GM23338 (cell line): ENCODE data around the gene ITGB7. TPM values are rescaled to one million over a fixed set of nuclear protein-coding genes. Genes with fewer than 3 reads are reported as not detected.

Experiments
- ATAC-seq: fragments of 200-7000 bp; cut with Tn5 transposase; 3 replicates; pipeline ENCODE4 v1.9.1; 2020
- DNase-seq: peaks from one replicate; pipeline ENCODE4 v3.0.0-alpha.2; 2015; ENCODE audit warnings: low spot score
- H2AFZ ChIP-seq: fragments of 200-600 bp; sonication (generic); 2 replicates; pipeline ENCODE4 v1.8.0; 2016; ENCODE audit warnings: antibody characterized with exemption, mild to moderate bottlenecking, moderate library complexity
- H3F3A ChIP-seq: fragments of 200-600 bp; sonication (generic); replicated peaks from 2 replicates; pipeline ENCODE4 v1.8.0; 2017; ENCODE audit warnings: antibody characterized with exemption, mixed run types, low read depth
- H3K27ac ChIP-seq: fragments of 200-600 bp; sonication (generic); 2 replicates; pipeline ENCODE4 v1.6.1; 2016; ENCODE audit warnings: low read depth
- H3K27me3 ChIP-seq: fragments of 200-600 bp; sonication (generic); 2 replicates; pipeline ENCODE4 v1.8.0; 2016; ENCODE audit warnings: mild to moderate bottlenecking, mixed run types, moderate library complexity; ENCODE audit not compliant: insufficient read depth
- H3K36me3 ChIP-seq: fragments of 200-600 bp; sonication (generic); 2 replicates; pipeline ENCODE4 v1.8.0; 2016; ENCODE audit warnings: mild to moderate bottlenecking; ENCODE audit not compliant: insufficient read depth
- H3K4me1 ChIP-seq: fragments of 200-600 bp; sonication (generic); 2 replicates; pipeline ENCODE4 v1.8.0; 2016; ENCODE audit warnings: mild to moderate bottlenecking, moderate library complexity; ENCODE audit not compliant: insufficient read depth
- H3K4me2 ChIP-seq: fragments of 200-600 bp; sonication (generic); 2 replicates; pipeline ENCODE4 v1.7.1; 2017; ENCODE audit warnings: mixed run types
- H3K4me3 ChIP-seq: fragments of 200-600 bp; sonication (generic); 2 replicates; pipeline ENCODE4 v1.6.1; 2016; ENCODE audit warnings: mixed run types
- H3K79me2 ChIP-seq: fragments of 200-600 bp; sonication (generic); replicated peaks from 2 replicates; pipeline ENCODE4 v1.8.0; 2017; ENCODE audit warnings: mild to moderate bottlenecking; ENCODE audit not compliant: insufficient read depth
- H3K9me2 ChIP-seq: fragments of 200-600 bp; sonication (generic); 2 replicates; pipeline ENCODE4 v1.8.0; 2017; ENCODE audit not compliant: insufficient read depth
- H4K20me1 ChIP-seq: fragments of 200-600 bp; sonication (generic); replicated peaks from 2 replicates; pipeline ENCODE4 v1.8.0; 2017; ENCODE audit warnings: mild to moderate bottlenecking; ENCODE audit not compliant: insufficient read depth
- H3K27ac Mint-ChIP-seq: 2 replicates; pipeline ENCODE4 v1.8.0; 2020; ENCODE audit warnings: inconsistent platforms, mild to moderate bottlenecking, moderate library complexity, mixed read lengths
- H3K27me3 Mint-ChIP-seq: 3 replicates; pipeline ENCODE4 v1.8.0; 2022; ENCODE audit warnings: low read depth, mild to moderate bottlenecking, moderate library complexity, mixed read lengths, inconsistent platforms; ENCODE audit not compliant: insufficient read depth, poor library complexity
- H3K36me3 Mint-ChIP-seq: 3 replicates; pipeline ENCODE4 v1.8.0; 2021; ENCODE audit warnings: low read depth, mild to moderate bottlenecking, inconsistent platforms, moderate library complexity, mixed read lengths
- H3K4me1 Mint-ChIP-seq: 3 replicates; pipeline ENCODE4 v1.8.0; 2020; ENCODE audit warnings: mild to moderate bottlenecking, inconsistent platforms, mixed read lengths
- H3K4me3 Mint-ChIP-seq: 3 replicates; pipeline ENCODE4 v1.8.0; 2021; ENCODE audit warnings: moderate library complexity, mild to moderate bottlenecking, inconsistent platforms, mixed read lengths
- H3K9me3 Mint-ChIP-seq: 3 replicates; pipeline ENCODE4 v1.8.0; 2020; ENCODE audit warnings: moderate library complexity, mild to moderate bottlenecking, inconsistent platforms, mixed read lengths
- CREB1 ChIP-seq: fragments of 250-450 bp; sonication (Bioruptor Pico); IDR thresholded peaks from 2 replicates; pipeline ENCODE4 v1.5.0; 2020; ENCODE audit warnings: low read depth, mild to moderate bottlenecking, moderate library complexity
- CTCF ChIP-seq, 2 experiments: fragments of 200-600 bp in 1 of 2; sonication (generic) in 1 of 2; conservative IDR thresholded peaks; 2 replicates each; pipeline versions ENCODE4 v1.5.1 to v1.6.1; 2016 to 2017; ENCODE audit warnings: antibody characterized with exemption in 2 of 2, low read depth in 2 of 2, mild to moderate bottlenecking in 2 of 2, moderate library complexity in 1 of 2
- ETS1 ChIP-seq: IDR thresholded peaks from 2 replicates; pipeline ENCODE4 v1.6.1; 2016; ENCODE audit warnings: antibody characterized with exemption
- EZH2 ChIP-seq: fragments of 200-600 bp; sonication (generic); IDR thresholded peaks from one replicate; pipeline ENCODE4 v1.8.0; 2017; ENCODE audit warnings: antibody characterized with exemption, mild to moderate bottlenecking, low read depth; ENCODE audit not compliant: unreplicated experiment
- EZH2phosphoT487 ChIP-seq: fragments of 200-600 bp; sonication (generic); IDR thresholded peaks from one replicate; pipeline ENCODE4 v1.8.1; 2018; ENCODE audit warnings: antibody characterized with exemption; ENCODE audit not compliant: unreplicated experiment
- JUNB ChIP-seq: IDR thresholded peaks from one replicate; pipeline ENCODE4 v1.6.1; 2016; ENCODE audit warnings: antibody characterized with exemption; ENCODE audit not compliant: unreplicated experiment
- NANOG ChIP-seq: IDR thresholded peaks from 2 replicates; pipeline ENCODE4 v1.6.1; 2016; ENCODE audit warnings: antibody characterized with exemption, borderline replicate concordance
- POLR2AphosphoS5 ChIP-seq: IDR thresholded peaks from 2 replicates; pipeline ENCODE4 v1.6.1; 2016; ENCODE audit warnings: antibody characterized with exemption, low read depth
- REST ChIP-seq: IDR thresholded peaks from one replicate; pipeline ENCODE4 v1.6.1; 2018; ENCODE audit warnings: antibody characterized with exemption; ENCODE audit not compliant: unreplicated experiment
- STAT1 ChIP-seq: IDR thresholded peaks from one replicate; pipeline ENCODE4 v1.6.1; 2016; ENCODE audit warnings: antibody characterized with exemption; ENCODE audit not compliant: unreplicated experiment
- ZNF114 ChIP-seq: fragments of 250-450 bp; sonication (Bioruptor Pico); IDR thresholded peaks from 2 replicates; pipeline ENCODE4 v1.5.0; 2020; ENCODE audit warnings: mild to moderate bottlenecking, moderate library complexity
- ZNF331 ChIP-seq: fragments of 250-450 bp; sonication (Bioruptor Pico); IDR thresholded peaks from 2 replicates; pipeline ENCODE4 v1.5.0; 2020; ENCODE audit warnings: low read depth, mild to moderate bottlenecking, moderate library complexity
- ZNF462 ChIP-seq: fragments of 250-450 bp; sonication (Bioruptor Pico); IDR thresholded peaks from 2 replicates; pipeline ENCODE4 v1.5.0; 2020; ENCODE audit warnings: mild to moderate bottlenecking, moderate library complexity
- polyA plus RNA-seq: library from polyadenylated mRNA; unstranded; fragments of >200 nt; fragmentation: Nextera tagmentation; extraction: Ambion mirVana; gene quantifications from 2 replicates; pipeline ENCODE4 v1.2.1, GENCODE V29; 2016
- total RNA-seq: library from RNA; depleted of rRNA; stranded (reverse); fragments of >200 nt; shearing (Covaris generic); gene quantifications from 2 replicates; pipeline ENCODE4 v1.2.3, GENCODE V29; 2014

Gene ITGB7
- total and polyA plus RNA-seq, 2 experiments from 2014 or later: 0.32 TPM; not detected in 1

- no peaks in the 10 kb centered on the region for H3K36me3 ChIP-seq
- 0 out of 2 replicates have a peak, but pooled peaks cover 5% of the 10 kb centered on the region for H3F3A ChIP-seq
- no peak overlapping the region for H3K4me3 ChIP-seq
- Mint-ChIP-seq H3K36me3 (no peaks in the 10 kb centered on the region), H3K27me3 (peaks cover 25% of the 10 kb centered on the region), H3K4me3 (no peak overlapping the region), H3K4me1 (peaks cover 11% of the 10 kb centered on the region), H3K9me3 (no peaks in the 10 kb centered on the region), H3K27ac (no peak overlapping the region)
- no peaks in the 10 kb centered on the region for H4K20me1 ChIP-seq
- no peak for ATAC-seq
- H3K4me1 ChIP-seq: peaks cover 4% of the 10 kb centered on the region; the same call in 1 of the 2 replicates
- H3K79me2 ChIP-seq: no peaks in the 10 kb centered on the region
- no peak overlapping the region for H3K4me2 ChIP-seq
- no peak overlapping the region for H2AFZ ChIP-seq
- peaks cover 35% of the 10 kb centered on the region for H3K27me3 ChIP-seq
- TF ChIP-seq CREB1 (CRISPR knock-in tag) (no peak), ETS1 (no peak), ZNF114 (no peak), NANOG (no peak), ZNF462 (CRISPR knock-in tag) (no peak), EZH2 (no peak), POLR2AphosphoS5 (no peak), JUNB (no peak), EZH2phosphoT487 (no peak), CTCF (conservative IDR thresholded peaks at IDR 0.05; ENCODE audit: low read depth in 2 of 2) (no peak), ZNF331 (CRISPR knock-in tag) (no peak), STAT1 (no peak), REST (no peak)
- no peak overlapping the region for H3K27ac ChIP-seq
- H3K9me2 ChIP-seq: no peaks in the 10 kb centered on the region
- no peak for DNase-seq
These were observed 45.7 kb downstream of the ITGB7 start for GRCh38 chr12:53161119-53161911.
